Measurements from ENCODE around the gene FRAT1. TPM values are rescaled to one million over a fixed set of nuclear protein-coding genes. Genes with fewer than 3 reads are reported as not detected.

The FRAT1 gene
- total RNA-seq, 1 donor from 2014 or later, result 1.3 TPM

DNA sequence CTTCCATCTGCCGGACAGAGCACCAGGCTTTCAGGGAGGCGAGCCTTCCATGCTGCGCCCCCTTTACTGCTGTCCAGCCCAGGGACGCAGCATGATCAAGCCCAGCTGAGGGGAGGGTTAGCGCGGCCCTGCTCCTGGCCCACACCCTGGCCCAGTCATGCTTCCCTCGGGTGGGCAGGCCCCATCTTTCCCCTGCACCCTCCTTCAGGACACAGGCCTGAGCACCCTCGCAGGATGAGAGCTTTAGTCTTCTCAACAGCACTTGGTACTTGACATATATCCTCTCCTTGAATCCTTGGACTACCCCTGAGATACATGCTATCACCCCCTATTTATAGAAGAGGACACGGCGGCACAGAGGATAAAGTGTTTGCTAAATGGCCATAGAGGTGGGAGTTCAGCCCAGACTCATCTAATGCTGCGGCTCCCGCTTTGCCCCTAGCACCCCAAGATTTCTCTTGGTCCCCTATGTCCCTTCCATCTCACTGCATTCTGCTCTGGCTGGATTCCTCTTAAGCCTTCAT is 48.1 kb downstream of the FRAT1 start:
- Mint-ChIP-seq H3K27me3 (ENCODE audit: low read depth) (no peaks in the 10 kb centered on the region), H3K4me3 (ENCODE audit: unreplicated experiment) (no peak overlapping the region), H3K27ac (ENCODE audit: unreplicated experiment) (no peak overlapping the region), H3K4me1 (ENCODE audit: low read depth) (no peaks in the 10 kb centered on the region), H3K9me3 (ENCODE audit: low read depth) (no peaks in the 10 kb centered on the region), H3K36me3 (ENCODE audit: low read depth) (peaks cover 42% of the 10 kb centered on the region)
- DNase-seq (ENCODE audit: low spot score), result no peak
- TF ChIP-seq, protein P1, sequence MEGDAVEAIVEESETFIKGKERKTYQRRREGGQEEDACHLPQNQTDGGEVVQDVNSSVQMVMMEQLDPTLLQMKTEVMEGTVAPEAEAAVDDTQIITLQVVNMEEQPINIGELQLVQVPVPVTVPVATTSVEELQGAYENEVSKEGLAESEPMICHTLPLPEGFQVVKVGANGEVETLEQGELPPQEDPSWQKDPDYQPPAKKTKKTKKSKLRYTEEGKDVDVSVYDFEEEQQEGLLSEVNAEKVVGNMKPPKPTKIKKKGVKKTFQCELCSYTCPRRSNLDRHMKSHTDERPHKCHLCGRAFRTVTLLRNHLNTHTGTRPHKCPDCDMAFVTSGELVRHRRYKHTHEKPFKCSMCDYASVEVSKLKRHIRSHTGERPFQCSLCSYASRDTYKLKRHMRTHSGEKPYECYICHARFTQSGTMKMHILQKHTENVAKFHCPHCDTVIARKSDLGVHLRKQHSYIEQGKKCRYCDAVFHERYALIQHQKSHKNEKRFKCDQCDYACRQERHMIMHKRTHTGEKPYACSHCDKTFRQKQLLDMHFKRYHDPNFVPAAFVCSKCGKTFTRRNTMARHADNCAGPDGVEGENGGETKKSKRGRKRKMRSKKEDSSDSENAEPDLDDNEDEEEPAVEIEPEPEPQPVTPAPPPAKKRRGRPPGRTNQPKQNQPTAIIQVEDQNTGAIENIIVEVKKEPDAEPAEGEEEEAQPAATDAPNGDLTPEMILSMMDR (IDR thresholded peaks at IDR 0.05), result no peak

Other genes with a start within 250 kb of the FRAT1 start
- 0.17 TPM in 1 of 3 replicates, not detected in the others for gene SLIT1, start 133.3 kb upstream of the FRAT1 start, total RNA-seq
- 2.5 to 3.3 TPM (median 2.6 TPM) in 3 replicates for gene ARHGAP19, start 26.6 kb upstream of the FRAT1 start, total RNA-seq
- gene FRAT2, start 15.5 kb downstream of the FRAT1 start, total RNA-seq, result 4.1 to 4.7 TPM (median 4.2 TPM) in 3 replicates
- gene RRP12, start 82.1 kb downstream of the FRAT1 start, total RNA-seq, result 22.1 to 42.8 TPM (median 28.3 TPM) in 3 replicates
- 304 to 334 TPM (median 324 TPM) in 3 replicates for gene PGAM1, start 106.9 kb downstream of the FRAT1 start, total RNA-seq
- 28.6 to 41.2 TPM (median 28.7 TPM) in 3 replicates for gene EXOSC1, start 126.7 kb downstream of the FRAT1 start, total RNA-seq
- 50.4 to 64.8 TPM (median 53.0 TPM) in 3 replicates for gene ZDHHC16, start 126.9 kb downstream of the FRAT1 start, total RNA-seq
- 63.4 to 80.2 TPM (median 66.6 TPM) in 3 replicates for gene MMS19, start 179.2 kb downstream of the FRAT1 start, total RNA-seq
- 29.3 to 38.2 TPM (median 38.2 TPM) in 3 replicates for gene UBTD1, start 179.7 kb downstream of the FRAT1 start, total RNA-seq

All from chondrocyte (in vitro differentiated cells).